ENCODE results near the gene NT5DC4.

NT5DC4 gene

DNA sequence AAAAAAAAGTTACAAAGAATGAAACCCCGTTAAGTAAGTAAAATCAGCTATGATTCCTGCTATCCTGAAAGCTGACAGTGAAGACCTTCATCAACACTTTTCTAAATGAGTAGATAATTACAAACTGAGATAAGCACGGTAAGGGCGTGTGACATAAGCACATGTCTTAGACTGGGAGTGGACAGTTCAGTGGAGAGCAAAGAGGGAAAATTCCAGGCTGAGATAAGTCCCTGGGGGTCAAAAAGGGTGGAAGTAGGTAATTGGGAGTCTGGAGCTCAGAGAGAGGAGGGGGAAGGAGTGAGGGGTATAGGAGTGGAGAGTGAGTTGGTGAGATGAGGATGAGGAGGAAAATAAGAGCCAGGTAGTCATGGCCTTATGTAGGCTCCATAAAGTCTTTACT lies 67.8 kb downstream of the NT5DC4 start:
- DNase-seq: no peak

All from midbrain (tissue), 1 donor.